OCI-M2 (cell line): ENCODE measurements around the gene EIF2AK3.

Source experiments
- DNase-seq: peaks from one replicate; lab custom pipeline; 2025; ENCODE audit not compliant: unreplicated experiment; lab: John Stamatoyannopoulos, UW

Gene EIF2AK3

DNA sequence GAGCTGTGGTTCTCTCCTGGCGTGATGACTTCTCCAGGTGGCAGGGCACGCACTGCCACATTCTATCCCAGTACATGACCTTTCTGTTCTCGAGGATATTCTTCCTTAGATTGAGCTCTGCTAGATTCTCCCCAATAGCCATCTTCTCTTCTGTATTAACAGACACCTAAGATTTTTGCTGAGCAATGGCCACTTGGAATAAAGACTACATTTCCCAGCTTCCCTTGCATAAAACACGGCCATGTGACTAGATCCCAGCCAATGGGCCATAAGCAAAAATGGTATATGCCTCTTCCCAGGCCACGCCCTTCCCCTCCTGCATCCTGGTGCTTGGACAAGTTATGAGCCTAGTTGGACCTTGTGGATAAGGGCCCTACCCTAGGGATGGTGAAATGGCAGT is 82.1 kb downstream of the EIF2AK3 start:
- no peak for DNase-seq

DNA sequence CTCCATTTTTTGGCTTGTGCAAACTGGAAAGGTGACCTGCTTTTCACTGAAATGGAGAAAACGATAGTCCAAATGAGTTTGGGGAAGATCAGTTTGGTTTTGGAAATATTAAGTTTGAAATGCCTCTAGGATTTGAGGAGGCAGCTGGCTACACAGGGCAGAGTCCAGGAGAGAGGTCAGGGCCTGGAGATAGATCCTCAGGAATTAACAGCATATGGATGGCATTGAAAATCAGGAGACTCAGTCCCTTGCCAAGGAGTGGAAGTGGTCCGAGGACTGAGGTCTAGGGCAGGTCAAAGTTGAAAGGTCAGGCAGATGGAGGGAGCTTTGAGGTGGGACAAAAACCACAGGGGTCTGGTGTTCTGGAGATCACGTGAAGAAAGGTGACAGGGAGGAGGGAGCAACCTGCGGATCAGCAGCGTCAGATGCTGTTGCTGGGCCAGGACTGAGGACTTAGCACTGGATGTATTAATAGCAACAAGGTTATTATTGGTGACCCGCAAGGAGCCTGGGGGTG is 83.7 kb downstream of the EIF2AK3 start:
- no peak for DNase-seq

- no peak for DNase-seq
These were observed 84.6 kb downstream of the EIF2AK3 start for GRCh38 chr2:88542668-88543067.

GRCh38 chr2:88540346-88540745 is 86.9 kb downstream of the EIF2AK3 start:
- no peak for DNase-seq

DNA sequence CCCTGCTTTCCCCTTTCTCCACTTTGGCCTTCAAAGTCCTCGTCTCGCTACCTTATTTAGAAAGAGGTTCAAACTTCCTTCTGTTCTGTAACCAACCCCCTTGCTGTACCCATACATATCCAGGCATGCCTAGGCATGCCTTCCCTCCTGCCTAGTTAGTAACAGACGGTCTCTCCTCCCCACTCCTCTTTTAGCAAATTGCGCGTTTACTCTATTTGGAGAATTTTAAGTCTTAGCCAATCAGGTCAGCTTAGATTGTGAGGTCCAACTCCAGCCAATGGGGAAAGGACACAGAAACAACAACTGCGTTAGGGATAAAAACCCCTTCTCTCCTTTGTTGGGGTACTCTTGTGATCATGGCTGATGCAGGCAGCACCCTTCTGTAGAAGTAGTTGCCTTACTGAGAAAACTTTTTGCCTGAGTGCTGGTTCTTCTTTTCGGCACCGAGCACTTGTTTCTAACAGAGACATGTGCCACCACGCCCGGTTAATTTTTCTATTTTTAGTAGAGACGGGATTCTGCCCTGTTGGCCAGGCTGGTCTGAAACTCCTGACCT is 88.8 kb downstream of the EIF2AK3 start:
- no peak for DNase-seq

- no peak for DNase-seq
These were observed 89.6 kb downstream of the EIF2AK3 start for GRCh38 chr2:88537640-88538039.

GRCh38 chr2:88530081-88530480 is 97.2 kb downstream of the EIF2AK3 start:
- DNase-seq: no peak

DNA sequence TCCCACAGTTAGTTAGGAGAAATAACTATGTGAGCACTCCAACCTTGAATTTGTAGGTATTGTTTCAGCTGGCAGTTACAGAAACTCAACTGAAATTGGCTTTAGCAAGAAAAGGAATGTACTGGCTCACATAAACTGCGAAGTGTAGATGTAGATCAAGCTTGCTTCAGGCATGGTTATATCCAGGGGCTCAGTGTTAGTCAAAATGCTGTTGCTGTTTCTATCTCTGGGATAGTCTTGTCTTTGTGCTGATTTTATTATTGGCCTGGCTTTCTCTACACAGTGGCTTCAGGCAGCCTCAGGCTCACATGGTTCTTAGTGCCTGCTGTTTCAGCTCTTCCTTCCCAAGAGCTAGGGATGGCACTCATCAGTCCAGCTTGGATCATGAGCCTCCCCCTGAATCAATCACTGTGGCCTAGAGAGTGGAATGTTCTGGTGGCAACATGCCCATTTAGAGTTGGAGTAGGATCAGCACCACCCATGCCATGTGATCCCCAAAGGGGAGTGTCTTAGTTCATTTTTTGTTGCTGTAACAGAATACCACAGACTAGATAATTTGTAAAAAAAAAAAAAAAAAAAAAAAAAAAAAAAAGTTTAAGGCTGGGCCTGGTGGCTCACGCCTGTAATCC is 105.7 kb downstream of the EIF2AK3 start:
- no peak for DNase-seq

DNA sequence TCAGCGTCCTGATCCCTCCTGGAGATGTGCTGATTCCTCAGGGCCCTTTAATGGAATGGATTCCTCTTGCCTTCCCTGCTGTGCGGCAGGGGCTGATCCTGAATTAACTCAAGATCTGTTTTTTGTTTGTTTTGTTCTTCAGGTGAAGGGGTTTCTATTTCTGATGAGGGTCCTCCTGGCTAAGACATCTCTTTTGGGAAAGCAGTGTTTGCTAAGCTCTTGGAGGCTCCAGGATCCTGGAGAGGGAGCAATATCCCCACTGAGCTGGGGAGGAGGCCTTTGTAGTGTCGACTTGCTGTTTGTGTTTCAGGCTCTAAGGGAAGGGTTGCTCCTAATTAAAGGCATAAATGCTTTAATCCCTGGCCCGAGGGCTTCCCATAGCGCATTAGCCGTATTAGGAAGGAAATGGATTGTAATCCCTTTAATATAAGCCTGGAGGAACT is 109.5 kb downstream of the EIF2AK3 start:
- no peak for DNase-seq
